Measurements from ENCODE around the gene RPS26.
"Not testable (repeated sequence)": the region's sequence is repeated elsewhere in the genome, so short reads cannot be mapped to it uniquely, and the experiment has no call there.

The RPS26 gene

GRCh38 chr12:56021889-56022497 is 19.7 kb upstream of the RPS26 start:
- DNase-seq (ENCODE audit: low read depth) = no peak

- DNase-seq (ENCODE audit: low read depth) = no peak
Observed at GRCh38 chr12:56028511-56029165, 13.1 kb upstream of the RPS26 start.

DNA sequence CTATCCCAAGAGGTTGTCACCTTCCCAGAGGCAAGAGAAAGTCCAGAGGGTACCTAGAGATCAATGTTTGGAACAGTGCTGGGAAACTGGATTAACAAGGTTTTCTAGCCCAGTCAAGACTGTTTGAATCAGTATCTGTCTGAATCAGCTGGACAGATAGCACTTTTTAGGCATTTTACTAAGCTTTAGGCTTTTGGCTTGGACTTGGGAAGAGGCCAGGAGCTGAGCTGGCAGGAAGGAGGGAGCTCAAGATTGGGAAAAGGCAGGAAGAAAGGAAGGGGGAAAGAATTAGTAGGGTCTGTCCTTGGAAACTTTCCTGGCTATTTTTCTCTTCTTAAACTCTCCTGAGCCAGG is 12.6 kb upstream of the RPS26 start:
- no peak for DNase-seq (ENCODE audit: low read depth)

DNA sequence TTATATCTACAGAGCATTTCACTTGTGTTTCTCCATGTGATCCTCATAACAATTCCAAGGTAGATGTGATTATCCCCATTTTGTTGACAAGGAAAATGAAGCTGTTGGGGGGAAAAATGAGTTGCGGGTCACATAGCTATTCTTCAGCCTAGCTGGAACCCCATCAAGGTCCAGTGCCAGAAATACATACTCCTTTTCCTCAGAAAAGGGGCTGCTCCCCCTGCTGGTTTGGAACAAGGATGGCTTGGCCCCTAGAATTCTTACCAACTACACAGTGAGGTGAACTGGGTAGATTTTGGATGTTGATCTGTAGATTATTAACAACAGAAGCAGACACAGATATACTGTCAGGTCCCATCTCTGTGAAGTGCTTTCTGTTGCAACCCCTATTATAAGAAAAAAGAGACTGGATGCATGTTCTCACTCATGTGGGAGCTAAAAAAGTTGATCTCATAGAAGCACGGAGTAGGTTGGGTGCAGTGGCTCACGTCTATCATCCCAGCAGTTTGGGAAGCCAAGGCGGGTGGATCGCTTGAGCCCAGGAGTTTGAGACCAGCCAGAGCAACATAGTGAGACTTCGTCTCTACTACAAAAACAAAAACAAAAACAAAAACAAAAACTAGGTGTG is 11.9 kb upstream of the RPS26 start:
- DNase-seq (ENCODE audit: low read depth) = no peak

DNA sequence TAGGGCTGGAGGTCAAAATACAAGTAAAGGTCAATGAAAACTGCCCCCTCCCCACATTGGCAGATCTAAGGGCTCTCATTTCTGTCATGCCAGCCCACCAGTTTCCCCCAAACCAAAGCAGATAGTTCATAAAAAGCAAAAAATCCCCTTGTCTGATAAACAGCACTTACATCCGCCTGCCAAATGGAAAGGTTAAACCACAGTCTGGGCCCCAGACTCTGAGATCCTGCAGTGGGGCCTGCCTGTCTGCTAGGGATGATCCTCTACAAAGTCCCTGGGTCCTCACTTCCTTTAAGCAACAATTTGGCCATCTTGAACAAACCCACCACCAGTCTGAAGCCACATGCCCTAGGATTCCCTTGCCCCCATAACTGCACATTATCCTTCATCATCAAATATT is 9.7 kb upstream of the RPS26 start:
- no peak for DNase-seq (ENCODE audit: low read depth)

DNA sequence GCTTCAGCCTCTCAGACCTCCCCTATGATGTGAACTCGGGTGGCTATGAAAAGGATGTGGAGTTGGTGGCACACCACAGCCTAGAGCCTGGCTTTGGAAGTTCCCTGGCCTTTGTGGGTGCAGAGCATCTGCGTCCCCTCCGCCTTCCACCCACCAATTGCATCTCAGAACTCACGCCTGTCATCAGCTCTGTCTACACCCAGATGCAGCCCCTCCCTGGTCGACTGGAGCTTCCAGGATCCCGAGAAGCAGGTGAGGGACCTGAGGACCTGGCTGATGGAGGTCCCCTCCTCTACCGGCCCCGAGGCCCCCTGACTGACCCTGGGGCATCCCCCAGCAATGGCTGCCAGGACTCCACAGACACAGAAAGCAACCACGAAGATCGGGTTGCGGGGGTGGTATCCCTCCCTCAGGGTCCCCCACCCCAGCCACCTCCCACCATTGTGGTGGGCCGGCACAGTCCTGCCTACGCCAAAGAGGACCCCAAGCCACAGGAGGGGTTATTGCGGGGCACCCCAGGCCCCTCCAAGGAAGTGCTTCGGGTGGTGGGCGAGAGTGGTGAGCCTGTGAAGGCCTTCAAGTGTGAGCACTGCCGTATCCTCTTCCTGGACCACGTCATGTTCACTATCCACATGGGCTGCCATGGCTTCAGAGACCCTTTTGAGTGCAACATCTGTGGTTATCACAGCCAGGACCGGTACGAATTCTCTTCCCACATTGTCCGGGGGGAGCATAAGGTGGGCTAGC is 7.0 kb upstream of the RPS26 start:
- no peak for DNase-seq (ENCODE audit: low read depth)

DNA sequence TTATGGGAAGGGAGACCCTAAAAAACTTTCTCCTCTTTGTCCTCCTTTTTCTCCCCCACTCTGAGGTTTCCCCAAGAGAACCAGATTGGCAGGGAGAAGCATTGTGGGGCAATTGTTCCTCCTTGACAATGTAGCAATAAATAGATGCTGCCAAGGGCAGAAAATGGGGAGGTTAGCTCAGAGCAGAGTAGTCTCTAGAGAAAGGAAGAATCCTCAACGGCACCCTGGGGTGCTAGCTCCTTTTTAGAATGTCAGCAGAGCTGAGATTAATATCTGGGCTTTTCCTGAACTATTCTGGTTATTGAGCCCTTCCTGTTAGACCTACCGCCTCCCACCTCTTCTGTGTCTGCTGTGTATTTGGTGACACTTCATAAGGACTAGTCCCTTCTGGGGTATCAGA is 4.6 kb upstream of the RPS26 start:
- no peak for DNase-seq (ENCODE audit: low read depth)

DNA sequence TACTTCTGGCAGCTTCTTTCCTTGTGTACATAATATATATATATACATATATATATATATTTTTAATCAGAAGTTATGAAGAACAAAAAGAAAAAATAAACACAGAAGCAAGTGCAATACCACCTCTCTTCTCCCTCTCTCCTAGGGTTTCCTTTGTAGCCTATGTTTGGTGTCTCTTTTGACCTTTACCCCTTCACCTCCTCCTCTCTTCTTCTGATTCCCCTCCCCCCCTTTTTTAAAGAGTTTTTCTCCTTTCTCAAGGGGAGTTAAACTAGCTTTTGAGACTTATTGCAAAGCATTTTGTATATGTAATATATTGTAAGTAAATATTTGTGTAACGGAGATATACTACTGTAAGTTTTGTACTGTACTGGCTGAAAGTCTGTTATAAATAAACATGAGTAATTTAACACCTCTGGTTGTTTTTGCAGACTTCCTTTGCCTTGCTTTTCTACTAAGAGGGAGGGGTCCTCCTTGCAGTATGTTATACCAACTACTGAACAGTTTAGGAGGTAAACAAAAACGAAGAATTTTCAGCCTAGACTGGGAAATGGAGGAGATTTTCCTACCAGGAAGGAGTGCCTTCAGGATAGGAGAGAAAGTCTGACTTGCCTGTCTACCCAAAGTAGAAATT is 3.6 kb upstream of the RPS26 start:
- no peak for DNase-seq (ENCODE audit: low read depth)

DNA sequence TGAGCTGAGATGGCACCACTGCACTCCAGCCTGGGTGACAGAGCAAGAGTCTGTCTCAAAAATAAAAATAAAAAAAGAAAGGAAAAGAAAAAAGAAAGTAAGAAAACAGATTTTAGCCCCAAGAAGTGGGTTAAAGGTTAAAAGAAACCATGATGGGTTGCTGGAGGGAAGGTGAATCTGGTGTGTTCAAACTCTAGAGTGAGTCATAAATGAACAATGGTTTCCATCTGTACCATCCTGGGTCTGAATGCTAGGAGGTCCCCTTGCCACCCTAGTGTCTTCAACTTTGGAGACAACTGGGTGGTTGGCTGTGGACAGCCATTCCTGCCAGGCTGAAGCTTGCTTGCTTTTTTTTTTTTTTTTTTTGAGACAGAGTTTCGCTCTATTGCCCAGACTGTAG is 1.6 kb upstream of the RPS26 start:
- DNase-seq (ENCODE audit: low read depth) = no peak

DNA sequence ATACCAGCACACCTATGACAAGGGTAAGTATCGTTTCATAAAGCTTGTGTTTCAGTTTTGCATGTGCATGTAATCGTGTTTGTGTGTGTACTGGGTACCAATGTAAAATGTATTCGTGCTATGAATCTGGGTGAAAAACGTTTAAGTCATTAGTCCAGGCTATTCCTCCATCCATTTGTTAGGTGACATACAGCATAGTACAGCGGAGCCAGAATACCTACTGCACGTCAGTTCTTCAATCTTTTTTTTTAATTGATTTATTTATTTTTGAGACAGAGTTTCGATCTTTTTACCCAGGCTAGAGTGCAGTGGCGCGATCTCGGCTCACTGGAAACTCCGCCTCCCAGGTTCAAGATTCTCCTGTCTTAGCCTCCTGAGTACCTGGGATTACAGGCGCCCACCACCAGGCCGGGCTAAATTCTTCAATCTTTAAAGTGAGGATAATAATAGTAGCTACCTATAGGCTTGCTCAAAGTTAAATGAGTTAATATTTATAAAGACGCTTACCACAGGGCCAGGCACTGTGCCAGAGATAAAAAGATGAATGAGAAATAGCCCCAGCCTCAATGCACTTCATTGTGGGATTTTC is 661 bp upstream of the RPS26 start:
- no peak for DNase-seq (ENCODE audit: low read depth)

DNA sequence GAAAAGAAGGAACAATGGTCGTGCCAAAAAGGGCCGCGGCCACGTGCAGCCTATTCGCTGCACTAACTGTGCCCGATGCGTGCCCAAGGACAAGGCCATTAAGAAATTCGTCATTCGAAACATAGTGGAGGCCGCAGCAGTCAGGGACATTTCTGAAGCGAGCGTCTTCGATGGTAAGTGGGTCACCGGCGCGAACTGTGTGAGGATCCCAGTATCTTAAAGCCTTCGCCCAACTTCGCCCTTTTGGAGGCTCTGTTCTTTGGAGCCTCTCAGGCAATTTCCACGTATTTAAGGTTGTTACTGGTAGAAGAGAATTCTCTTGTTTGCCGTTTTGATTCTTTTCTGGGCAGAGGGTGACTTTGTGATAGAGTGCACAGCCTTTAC is 704 bp downstream of the RPS26 start:
- DNase-seq (ENCODE audit: low read depth) = not testable (repeated sequence)

DNA sequence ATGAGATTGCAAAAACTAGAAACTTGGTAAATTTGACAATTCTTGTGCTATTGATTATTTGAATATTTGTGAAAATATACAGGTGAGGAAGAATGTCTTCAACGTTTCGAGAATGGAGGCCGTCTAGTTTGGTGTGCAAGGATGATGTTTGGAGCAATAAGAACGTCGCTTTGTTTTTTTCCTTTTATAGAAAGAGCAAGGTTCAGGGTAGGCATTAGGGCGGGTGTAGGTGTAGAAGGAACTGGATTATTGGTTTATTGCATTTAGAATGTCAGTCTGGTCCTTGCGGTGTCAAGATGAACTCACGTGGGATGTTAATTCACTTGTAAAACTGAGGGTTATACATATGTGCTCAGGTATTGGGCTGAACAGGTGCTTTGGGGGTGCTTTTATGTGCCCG is 1.1 kb downstream of the RPS26 start:
- no peak for DNase-seq (ENCODE audit: low read depth)

DNA sequence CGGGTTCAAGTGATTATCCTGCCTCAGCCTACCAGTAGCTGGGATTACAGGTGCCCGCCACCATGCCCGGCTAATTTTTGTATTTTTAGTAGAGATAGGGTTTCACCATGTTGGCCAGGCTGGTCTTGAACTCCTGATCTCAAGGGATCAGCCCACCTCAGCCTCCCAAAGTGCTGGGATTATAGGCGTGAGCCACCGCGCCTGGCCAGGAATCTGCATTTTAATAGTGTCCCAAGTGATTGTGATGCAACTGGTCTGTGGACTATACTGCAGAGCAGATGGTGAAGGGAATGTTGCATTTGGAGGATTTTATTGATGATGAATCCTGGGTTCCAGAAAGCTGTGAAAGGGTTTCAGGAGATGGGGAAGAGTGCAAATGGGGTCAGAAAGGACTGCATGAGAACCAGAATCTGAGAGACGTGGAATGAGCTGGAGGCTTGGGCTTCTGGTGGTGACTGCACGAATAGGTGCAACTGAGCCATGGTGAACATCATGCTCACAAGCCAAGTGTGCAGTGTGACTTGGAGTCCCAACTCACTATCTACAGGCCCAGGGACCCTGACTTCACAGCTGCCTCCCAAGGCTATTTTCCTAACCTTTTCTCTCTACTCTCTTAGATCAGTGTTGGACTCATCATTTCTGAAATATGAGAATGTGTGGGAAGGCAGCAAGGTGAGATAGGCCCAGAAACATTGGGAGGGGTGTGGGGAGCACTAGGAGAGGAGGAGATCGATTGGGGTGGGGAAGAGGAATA is 4.5 kb downstream of the RPS26 start:
- DNase-seq (ENCODE audit: low read depth) = no peak

DNA sequence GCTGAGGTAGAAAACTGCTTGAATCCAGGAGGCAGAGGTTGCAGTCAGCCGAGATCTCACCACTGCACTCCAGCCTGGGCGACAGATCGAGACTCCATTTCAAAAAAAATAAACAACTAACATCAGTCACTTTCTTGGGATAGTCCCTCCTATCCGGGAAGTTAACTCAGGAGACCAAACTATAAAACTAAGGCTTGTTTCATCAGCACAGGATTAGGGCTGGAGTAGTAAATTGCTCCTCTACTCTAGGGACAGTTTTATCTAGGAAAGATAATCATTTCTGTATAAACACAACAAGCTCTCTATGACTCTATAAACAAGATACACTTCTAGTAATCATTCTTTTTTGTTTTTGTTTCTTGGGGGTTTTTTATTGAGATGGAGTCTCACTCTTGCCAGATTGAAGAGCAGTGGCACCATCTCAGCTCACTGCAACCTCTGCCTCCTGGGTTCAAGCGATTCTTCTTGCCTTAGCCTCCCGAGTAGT is 11.7 kb downstream of the RPS26 start:
- DNase-seq (ENCODE audit: low read depth) = no peak

- DNase-seq (ENCODE audit: low read depth) = not testable (repeated sequence)
Observed at GRCh38 chr12:56059964-56060363, 18.2 kb downstream of the RPS26 start.

DNA sequence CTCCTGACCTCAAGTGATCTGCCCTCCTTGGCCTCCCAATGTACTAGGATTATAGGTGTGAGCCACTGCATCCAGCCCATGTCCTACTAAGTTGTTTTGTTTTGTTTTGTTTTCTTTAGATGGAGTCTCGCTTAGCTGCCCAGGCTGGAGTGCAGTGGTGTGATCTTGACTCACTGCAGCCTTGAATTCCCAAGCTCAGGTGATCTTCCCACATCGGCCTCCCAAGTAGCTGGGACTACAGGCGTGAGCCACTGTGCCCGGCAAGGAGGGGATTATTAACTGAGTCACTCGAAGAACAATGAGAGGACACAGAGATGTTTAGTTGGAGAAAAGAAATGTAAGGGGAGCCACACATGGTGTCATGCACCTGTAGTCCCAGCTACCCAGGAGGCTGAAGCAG is 20.3 kb downstream of the RPS26 start:
- DNase-seq (ENCODE audit: low read depth) = no peak

DNA sequence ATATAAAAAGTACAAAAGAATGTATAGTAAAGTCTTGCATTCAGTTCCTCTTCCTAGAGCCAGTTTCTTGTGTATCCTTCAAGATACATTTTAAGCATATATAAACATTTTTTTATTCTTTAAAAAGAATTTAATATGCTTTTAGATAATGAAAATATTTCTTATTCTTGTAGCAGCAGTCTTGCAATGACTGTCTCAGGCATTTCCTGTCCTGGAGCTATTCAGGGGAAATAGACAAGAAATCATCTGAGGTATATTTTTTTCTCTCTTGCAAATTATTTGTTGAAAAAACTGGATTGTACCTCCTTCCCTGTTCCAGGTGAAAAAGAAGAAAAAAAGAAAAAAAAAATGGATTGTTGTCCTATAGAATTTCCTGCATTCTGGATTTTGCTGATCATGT is 21.3 kb downstream of the RPS26 start:
- DNase-seq (ENCODE audit: low read depth) = no peak

- no peak for DNase-seq (ENCODE audit: low read depth)
Observed at GRCh38 chr12:56071648-56072047, 29.9 kb downstream of the RPS26 start.

DNA sequence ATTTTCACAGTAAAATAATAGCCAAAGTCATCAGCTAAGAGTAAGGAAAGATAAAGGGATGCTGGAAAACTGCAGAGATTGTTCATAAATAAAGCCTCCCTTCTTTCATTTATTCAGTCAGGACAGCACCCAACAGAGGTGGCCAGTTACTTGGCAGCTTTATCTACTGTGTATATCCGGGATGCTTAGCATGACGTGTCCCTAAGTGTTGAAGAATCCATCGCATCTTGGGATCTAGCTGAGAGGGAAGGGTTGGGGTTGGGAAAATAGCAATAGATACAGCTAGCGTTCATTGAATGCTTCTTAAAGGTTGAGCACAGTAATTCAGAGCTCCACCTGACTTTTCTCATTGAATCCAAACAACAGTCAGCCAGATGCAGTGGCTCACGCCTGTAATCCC is 32.7 kb downstream of the RPS26 start:
- no peak for DNase-seq (ENCODE audit: low read depth)

DNA sequence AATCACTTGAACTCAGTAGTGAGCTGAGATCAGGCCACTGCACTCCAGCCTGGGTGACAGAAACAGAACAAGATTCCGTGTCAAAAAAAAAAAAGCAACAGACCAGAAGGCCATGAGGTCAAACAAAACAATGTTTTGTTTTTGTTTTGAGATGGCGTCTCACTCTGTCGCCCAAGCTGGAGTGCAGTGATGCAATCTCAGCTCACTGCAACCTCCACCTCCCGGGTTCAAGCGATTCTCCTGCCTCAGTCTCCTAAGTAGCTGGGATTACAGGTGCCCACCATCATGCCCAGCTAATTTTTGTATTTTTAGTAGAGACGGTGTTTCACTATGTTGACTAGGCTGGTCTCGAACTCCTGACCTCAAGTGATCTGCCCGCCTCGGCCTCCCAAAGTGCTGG is 36.2 kb downstream of the RPS26 start:
- DNase-seq (ENCODE audit: low read depth) = not testable (repeated sequence)

GRCh38 chr12:56078427-56078826 is 36.7 kb downstream of the RPS26 start:
- no peak for DNase-seq (ENCODE audit: low read depth)

All from stimulated activated CD8-positive, alpha-beta memory T cell treated with anti-CD3 and anti-CD28 coated beads, Interleukin-12 subunit alpha, Interleukin-12 subunit beta, amount 100 ng/mL, for 1 hour (primary cell).